NCI-H1694 treated with DMSO at 0.1 percent for 48 hours (cell line): ENCODE results near the gene ZNF581.

Experiments used
- DNase-seq: peaks from one replicate; lab custom pipeline; 2025; lab: John Stamatoyannopoulos, UW

ZNF581 gene

DNA sequence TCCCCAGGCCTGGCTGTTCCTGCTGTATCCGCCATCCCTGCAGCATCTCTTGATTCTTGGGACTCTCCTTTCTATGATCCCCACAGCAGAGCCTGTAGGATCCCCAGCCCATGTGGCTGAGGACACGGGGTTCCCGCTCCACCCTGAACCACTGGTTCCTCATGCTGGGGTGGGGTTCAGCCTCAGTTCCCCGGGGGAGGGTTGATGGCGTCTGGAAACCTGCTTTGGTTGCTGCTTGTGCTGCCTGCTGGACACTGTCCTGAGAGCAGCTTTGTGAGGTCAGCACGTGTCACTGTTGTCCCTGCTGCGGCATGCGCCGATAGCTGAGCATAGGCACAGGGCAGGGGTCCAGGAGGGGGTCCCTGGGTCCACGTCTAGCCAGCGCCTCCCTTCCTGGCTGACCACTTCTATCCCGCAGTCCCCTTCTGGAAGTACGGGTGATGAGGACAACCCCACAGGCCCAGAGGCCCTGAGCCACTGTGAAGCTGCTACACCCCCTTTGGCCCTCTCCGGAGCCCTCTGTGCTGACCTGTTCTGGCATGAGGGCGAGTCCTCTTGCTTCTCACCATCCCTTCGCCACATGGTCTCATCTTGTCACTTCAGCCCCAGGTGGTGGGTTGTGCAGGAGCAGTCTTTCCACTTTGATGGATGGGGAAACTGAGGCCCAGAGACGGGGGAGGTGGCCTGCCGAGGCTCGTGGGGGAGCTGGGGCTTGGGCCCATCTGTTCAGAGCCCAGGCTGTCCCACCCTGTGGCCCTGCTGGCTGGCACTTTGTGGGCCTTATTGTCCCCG lies 37.1 kb downstream of the ZNF581 start:
- no peak for DNase-seq

DNA sequence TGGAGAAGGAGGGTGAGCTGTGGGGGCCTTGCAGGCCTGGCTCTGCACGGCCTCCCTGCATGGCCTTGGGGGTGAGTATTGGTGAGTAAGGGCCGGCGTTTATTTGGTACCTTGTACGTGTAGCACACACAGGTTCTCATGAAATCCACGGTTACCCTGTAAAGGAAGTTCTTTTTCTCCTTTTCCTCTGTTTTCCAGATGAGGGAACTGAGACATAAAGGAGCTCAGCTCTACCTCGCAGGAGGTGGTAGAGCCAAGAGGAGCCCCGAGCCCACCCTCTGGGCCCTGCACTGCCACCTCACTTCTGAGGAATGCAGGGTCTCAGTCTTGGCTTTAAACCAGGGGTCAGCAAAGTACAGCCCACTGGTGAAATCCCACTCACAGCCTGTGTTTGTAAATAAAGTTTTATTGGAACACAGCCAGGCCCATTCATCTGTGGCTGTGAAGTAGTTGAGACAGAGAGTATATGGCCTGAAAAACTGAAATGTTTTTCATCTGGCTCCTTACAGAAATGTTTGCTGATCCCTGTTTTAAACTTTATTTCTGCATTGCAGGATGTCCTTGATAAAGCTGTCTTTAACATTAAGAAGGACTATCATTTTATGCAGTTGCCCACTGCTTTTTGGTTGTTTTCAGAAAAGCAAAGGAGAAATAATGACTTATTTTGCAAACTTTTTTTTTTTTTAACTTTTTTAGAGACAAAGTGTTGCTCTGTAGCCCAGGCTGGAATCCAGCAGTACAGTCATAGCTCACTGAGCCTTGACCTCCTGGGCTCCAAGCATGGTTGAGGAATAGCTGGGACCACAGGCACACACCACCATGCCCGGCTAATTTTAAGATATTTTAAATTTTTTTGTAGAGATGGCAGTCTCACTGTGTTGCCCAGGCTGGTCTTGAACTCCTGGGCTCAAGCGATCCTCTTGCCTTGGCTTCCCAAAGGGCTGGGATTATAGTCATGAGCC lies 38.0 kb downstream of the ZNF581 start:
- no peak for DNase-seq

DNA sequence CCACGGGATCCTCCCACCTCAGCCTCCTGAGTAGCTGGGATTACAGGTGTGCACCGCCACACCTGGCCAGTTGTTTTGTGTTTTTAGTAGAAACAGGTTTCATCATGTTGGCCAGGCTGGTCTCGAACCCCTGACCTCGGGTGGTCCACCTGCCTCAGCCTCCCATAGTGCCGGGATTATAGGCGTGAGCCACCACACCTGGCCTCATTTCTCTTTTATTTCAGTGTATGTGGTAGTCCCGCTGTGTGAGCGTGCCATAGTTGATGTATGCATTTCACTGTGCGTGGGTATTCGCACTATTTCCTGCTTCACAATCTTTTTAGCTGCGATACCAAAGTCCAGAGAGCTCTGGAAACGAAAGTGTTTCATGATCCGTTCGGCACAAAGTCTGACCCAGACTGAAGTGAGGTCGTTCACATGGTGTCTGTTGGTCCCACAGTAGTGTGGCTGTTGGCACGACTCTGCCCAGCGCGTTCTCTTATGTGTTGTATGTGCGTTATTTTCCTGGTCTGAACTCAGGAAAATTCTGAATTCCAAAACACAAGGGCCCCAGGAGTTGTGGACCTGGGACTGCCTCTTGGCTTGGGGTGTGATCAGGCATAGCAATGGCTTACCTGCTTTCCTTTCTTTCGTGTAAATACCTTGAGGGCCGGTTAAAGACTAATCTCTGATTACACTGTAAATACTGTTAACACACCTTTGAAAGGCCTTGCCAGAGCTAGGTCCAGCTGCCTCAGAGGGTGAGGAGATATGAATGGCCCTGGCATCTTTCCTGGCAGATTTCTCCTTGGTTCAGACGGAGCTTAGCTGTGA lies 40.2 kb downstream of the ZNF581 start:
- DNase-seq: no peak

DNA sequence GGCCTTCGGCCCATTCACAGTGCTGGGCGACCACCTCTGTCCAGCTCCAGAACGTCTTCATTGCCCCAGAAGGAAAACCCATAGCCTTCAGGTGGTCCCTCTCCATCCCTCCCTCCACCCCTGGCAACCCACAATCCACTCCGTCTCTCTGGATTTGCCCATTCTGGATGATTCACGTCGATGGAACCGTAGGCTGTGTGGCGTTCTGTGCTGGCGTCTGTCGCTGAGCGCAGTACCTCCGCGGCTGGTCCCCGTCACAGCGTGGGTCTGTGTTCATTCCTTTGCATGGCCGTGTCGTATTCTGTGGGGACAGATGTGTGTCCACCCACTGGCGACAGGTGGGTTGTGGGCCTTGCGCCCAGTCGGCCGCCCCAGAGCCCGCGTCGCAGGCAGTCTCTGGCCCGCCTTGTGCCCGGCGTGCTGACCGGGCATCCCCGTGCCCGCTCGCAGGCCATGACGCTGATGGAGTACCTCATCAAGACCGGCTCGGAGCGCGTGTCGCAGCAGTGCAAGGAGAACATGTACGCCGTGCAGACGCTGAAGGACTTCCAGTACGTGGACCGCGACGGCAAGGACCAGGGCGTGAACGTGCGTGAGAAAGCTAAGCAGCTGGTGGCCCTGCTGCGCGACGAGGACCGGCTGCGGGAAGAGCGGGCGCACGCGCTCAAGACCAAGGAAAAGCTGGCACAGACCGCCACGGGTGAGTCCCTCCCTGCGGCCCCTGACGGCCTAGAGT lies 41.7 kb downstream of the ZNF581 start:
- DNase-seq: no peak

DNA sequence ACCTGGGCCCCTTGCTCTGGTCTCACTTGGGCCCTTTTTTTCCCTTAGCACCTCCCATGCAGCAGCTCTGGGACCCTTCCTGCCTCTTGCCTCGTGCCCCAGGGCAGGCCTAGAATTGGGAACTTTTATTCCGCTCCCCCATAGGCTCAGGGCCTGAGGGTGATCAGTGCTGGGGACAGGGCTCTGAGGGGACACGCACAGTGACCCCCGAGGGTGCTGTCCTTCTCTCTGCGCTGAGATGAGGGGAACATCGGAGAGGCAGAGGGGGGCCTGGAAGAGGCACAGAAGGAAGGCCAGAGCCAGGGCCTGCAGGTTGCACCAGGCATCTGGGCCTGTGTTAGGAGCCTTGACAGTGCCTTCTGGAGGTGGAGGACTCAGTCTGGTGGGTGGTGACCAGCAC lies 42.3 kb downstream of the ZNF581 start:
- no peak for DNase-seq

DNA sequence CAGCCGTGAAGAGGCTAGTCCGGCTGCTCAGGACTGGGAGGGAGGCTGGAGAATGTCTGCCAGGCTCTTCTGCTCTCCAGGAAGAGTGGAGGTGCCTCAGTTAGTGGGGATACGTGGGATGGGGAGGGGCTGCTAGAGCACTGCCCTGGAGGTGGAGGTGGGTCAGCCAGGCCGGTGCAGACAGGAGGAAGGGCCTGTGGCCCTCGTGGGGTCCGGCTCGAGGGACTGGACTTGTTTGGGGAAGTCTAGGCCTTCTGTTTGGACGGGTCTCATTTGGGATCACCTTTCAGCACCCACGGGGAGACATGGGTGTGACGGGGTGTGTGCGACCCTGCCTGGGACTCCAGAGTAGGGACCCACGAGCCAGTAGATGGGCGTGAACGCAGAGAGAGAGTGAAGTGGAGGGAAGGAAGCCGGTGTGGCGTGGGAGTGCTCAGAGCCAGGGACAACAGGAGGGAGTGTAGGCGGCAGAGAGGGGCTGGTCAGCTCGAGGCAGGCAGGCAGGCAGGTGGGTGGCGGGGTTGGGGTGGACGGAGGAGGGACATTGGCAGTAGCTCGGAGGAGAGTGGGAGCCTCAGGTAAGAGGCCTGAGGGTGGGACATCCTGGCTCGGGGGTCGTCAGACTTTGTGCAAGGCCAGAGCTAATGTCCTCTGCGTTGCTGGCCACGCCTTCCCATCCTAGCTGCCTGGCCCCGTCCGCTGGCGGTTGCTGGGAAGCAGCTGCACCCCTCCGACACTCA lies 43.0 kb downstream of the ZNF581 start:
- DNase-seq: no peak

DNA sequence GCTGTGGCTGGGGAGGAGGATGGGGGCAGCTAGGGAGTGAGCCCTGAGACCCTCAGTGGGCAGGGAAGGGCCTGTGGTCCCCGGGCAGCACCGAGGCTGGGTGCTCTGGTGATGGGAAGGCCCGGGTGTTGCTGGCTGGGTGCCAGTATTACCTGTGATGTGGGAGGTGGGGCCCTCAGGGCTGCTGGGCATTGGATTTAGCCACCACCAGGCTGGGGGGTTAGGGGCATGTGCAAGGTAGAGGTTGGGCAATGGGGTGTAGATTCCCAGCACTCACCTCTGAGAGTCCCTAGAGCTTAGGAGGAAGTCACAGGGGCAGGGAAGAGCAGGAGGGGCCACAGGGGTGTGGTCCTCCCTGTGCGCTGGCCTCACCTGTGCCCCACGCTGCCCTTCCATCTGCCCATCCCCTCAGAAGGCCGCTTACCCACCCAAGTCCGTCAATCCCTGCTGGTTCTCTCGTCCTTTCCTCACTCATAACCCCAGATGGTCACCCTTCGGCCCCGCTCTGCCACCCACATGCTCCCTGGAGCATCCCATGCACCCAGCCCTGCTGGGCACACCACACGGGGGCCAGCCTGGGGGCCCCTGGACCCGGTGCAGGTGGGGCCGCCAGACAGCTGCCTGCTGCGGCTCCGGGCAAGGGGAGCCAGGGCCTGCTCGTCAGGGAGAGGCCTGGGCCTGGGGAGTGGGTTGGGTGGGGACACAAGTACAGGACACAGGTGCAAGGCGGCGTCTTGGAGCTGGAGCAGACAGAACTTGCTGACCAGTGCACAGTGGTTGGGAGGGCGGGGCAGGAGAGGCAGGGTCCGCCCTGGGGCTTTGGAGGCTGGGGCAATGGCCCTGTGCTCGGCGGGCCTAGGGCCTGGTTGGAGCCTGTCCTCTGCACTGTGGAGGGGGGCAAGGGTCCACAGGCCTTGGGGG lies 44.1 kb downstream of the ZNF581 start:
- no peak for DNase-seq

DNA sequence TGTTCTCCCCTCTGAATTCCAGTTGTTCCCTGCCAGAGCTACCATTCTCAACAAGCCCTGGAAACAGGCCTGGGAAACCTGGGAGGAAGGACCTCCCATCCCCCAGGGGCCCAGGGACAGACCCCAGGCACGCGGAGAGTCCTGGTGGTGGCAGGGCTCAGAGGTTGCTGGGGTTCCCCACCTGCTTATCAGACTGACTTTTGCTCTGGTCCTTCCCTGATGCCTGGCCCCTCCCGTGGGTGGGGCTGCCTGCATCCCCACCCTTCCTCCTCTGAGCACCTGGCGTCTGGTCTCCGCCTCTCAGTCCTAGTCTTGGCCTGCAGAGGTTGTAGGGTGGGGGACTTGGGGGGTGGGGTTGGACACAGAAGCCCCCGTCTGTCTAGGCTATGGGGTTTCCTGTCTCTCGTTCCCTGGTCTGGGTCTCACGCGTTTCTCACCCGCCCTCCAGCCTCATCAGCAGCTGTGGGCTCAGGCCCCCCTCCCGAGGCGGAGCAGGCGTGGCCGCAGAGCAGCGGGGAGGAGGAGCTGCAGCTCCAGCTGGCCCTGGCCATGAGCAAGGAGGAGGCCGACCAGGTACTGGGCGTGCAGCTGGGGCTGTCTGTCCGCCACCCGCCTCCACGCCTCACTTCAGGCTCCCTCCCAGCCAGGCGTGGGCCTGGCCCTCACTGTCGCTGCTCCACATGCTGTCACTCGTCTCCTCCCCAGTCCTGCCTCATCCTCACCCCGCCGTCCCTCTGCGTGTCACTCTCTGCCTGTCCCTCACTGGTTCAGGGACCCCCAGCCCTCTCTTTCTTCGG lies 45.2 kb downstream of the ZNF581 start:
- DNase-seq: no peak

DNA sequence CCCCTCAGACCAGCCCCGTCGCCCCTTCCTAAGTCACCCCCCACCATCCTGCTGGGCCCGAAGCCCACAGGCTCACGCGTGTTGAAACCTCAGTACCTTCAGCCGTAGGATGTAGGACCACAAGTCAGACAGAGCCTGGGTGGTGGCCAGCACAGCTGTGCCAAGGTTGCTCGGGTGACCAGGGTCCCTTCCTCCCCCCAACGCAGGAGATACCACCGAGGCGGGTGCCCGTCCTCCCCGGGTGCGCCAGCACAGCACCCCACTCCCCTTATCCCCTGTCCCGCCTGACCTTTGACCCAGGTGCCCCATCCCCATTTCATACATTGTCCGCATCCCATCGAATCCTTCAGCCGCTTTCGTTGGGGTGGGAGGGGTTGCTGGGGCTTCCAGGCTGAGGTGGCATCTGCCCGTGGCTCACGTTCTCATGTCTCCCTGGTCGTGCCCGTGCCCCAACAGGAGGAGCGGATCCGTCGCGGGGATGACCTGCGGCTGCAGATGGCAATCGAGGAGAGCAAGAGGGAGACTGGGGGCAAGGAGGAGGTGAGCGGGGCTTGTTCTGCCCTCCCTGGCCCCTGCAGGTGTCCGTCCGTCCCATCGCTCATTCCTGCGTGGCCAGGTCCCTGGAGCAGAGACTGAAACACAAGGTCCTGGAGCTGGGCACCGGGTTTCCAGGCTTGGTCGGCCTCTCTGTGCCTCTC lies 46.1 kb downstream of the ZNF581 start:
- DNase-seq: no peak

DNA sequence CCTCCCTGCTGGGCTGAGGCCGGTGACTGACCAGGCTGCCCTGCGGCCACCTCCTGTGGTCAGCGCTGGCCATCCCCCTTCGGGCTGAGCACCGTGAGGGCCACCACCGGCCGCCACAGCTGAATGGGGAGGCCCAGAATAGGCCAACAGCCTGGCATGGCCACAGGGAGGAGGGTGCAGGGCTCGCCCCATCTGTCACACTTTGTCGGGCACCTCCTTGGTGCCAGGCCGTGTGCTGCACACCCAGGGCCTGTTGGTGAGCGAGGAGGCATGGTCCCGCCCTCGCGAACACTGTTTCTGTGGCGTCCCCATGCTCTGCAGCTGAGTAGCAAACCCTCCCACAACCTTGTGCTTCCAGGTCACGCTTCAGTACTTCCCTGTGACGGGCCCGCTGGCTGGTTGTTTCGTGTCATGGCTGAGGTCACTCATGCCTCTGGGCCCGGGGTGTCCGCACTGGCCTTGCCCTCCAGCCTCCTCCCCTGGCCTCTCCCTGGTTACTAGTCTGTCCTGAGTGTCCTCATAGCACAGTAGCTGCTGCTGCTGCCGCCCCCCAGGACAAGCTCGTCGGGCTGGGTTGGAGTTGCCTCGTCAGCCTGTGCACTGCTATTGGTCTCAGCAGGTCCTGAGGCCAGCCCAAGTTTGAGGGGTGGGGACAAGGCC lies 46.8 kb downstream of the ZNF581 start:
- no peak for DNase-seq

DNA sequence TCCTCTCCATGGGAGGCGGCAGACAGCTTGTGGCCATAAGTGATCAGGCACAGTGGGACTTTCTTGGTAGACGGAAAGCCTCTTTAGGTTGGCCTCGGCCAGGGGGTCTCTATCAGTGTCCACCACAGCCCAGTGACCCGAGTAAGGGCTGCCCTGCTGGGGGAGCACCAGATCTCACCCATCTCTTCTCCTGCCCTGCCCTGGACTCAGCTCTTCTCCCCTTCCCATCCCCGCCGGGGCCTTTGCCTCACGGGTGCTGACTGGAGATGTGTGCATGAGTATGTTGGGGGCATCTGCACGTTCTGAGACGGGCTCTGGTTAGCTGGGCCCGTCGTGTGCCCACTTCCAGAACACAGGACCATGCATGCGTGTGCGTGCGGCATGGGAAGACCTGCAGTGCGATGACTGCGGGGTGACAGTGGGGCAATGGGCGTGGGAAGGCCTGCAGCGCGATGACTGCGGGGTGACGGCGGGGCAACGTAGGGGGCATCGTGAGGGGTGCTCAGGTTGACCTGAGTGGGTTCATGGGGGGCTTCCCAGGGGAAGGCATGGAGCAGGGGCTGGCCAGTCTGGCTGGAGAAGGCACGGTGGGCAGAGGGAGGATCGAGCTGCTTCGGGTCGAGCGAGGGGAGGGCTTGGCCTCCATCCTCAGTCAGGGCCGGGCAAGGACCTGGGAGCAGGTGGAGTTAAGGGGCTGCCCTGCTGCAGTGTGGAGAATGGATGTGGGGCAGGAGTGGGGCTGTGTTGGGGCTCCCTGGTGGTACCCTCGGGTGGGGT lies 47.5 kb downstream of the ZNF581 start:
- DNase-seq: no peak

DNA sequence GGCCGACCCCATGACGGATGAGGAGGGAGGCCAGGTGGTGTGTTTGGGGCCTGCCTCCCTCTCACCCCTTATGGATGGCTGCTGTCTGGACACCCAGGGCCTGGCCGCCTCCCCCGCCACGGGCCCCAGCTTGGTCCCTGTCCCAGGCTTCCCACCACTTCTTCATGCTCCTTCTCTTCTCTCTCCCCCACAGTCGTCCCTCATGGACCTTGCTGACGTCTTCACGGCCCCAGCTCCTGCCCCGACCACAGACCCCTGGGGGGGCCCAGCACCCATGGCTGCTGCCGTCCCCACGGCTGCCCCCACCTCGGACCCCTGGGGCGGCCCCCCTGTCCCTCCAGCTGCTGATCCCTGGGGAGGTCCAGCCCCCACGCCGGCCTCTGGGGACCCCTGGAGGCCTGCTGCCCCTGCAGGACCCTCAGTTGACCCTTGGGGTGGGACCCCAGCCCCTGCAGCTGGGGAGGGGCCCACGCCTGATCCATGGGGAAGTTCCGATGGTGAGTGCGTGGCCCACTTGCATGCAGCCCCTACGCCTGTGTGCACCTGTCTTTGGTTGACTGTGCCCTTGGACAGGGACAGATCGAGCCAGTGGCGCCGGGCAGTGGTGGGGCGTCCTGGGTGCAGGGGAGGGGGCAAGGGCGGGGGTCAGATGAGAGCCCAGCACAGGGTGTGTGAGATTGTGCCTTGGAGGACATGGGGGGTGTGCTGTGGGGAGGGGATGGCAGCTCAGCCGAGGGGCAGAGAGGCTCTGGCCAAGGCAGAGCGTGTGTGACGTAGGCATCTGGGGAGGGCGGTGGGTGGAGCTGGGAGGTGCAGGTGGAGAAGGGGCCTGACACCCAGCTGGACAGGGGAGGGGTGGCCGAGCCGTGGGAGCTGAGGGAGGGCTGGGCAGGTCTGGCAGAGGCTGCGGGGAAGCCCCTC lies 48.4 kb downstream of the ZNF581 start:
- DNase-seq: no peak

DNA sequence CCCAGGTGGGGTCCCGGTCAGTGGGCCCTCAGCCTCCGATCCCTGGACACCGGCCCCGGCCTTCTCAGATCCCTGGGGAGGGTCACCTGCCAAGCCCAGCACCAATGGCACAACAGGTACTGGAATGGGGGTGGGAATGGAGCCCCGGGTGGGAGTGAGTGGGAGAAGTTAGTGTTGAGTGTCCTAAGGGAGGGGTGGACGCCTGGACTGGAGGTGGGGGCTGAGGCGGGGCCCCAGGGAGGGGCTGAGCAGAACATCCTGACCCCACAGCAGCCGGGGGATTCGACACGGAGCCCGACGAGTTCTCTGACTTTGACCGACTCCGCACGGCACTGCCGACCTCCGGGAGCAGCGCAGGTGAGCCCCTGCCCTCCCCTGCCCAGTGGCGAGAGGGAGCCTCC lies 49.2 kb downstream of the ZNF581 start:
- DNase-seq: no peak

DNA sequence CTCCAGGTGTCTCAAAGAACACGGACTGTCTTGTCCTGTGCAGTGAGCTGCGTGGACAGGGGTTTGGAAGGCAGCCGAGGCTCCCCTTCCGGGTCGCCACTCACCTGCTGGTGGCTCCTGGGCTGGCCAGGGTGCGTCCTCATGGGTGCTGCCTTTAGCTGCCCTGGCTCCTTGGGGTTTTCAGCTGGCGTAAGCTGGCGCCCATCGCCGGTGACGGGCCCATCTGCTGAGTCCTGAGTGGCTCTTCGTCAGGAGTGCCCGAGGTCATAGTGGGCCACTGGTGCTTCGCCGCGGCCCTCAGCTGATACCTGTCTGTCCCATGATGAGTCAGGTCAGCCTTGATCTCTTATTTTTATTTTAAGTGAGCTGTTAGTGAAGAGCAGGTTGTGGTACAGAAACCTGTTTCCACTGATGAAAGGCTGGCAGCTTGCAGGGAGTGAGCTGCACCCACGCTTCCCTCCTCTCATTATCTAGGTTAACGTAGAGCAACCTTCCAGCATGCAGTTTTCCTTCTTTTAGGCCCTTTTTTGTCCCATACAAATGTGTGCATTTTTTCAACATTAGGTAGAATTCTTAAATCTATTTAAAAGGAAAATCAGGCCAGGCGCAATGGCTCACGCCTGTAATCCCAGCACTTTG lies 50.0 kb downstream of the ZNF581 start:
- DNase-seq: no peak

DNA sequence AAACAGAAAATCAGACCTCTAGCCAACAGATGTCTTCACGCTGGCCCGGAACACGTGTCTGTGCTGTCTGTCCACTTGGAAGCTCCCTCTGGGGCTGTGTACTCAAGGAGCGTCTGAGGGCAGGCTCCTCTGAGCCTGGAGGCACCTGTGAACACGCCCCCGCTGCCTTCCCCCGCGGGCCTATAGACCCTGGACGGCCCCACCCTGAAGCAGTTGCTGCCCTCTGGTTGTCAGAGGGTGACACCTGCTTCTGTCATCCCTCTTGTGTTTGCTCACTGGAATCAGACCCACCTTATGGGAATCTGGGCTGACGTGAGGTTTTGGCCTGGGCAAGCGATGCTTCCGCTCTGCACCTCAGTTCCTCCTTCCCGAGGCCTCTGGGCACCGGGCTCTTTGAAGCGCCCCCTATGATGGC lies 50.8 kb downstream of the ZNF581 start:
- DNase-seq: no peak
